ENCODE results near the gene FOXRED2. TPM values are rescaled to one million over a fixed set of nuclear protein-coding genes. Genes with fewer than 3 reads are reported as not detected.

The FOXRED2 gene
- total RNA-seq, 3 donors from 2014 or later (not counting 1 experiment from before 2014, with no cell fraction given) = 1.7 to 2.0 (median 1.9) TPM

- no peak overlapping the region for H3K4me3 Mint-ChIP-seq
- no peak overlapping the region for H3K4me3 ChIP-seq (ENCODE audit: low read length)
- H3K9me3 Mint-ChIP-seq = no peaks in the 10 kb centered on the region
- intact Hi-C loops (cut with micrococcal nuclease) = no loop called here
- no peak overlapping the region for H3K27ac ChIP-seq (ENCODE audit: low read length)
- peaks cover 11 to 15% of the 10 kb centered on the region in 2 donors for H3K27me3 Mint-ChIP-seq (ENCODE audit: low read depth in 2 of 2)
- no peaks in the 10 kb centered on the region for H3K9me3 ChIP-seq (ENCODE audit: control insufficient read depth, insufficient read depth, low read length)
- H3K4me1 Mint-ChIP-seq = peaks cover 0 to 5% of the 10 kb centered on the region in 2 donors
- DNase-seq (peak in 1 of 2 donors; percentile 21), ATAC-seq (no peak)
- TF ChIP-seq, protein P1, sequence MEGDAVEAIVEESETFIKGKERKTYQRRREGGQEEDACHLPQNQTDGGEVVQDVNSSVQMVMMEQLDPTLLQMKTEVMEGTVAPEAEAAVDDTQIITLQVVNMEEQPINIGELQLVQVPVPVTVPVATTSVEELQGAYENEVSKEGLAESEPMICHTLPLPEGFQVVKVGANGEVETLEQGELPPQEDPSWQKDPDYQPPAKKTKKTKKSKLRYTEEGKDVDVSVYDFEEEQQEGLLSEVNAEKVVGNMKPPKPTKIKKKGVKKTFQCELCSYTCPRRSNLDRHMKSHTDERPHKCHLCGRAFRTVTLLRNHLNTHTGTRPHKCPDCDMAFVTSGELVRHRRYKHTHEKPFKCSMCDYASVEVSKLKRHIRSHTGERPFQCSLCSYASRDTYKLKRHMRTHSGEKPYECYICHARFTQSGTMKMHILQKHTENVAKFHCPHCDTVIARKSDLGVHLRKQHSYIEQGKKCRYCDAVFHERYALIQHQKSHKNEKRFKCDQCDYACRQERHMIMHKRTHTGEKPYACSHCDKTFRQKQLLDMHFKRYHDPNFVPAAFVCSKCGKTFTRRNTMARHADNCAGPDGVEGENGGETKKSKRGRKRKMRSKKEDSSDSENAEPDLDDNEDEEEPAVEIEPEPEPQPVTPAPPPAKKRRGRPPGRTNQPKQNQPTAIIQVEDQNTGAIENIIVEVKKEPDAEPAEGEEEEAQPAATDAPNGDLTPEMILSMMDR (IDR thresholded peaks at IDR 0.05) = no peak
- WGBS (ENCODE audit: insufficient coverage) = 38% methylated on average over 8 of the region's 9 CpGs
- H3K4me1 ChIP-seq (ENCODE audit: control insufficient read depth, insufficient read depth, low read length) = no peaks in the 10 kb centered on the region
- no peaks in the 10 kb centered on the region for H3K36me3 Mint-ChIP-seq
- H3K27ac Mint-ChIP-seq = no peak overlapping the region
- H3K36me3 ChIP-seq (ENCODE audit: control insufficient read depth, insufficient read depth, low read length) = no peaks in the 10 kb centered on the region
- H3K27me3 ChIP-seq (ENCODE audit: control insufficient read depth, insufficient read depth, low read length) = no peaks in the 10 kb centered on the region
These were observed 35.1 kb upstream of the FOXRED2 start for GRCh38 chr22:36541831-36542411.

DNA sequence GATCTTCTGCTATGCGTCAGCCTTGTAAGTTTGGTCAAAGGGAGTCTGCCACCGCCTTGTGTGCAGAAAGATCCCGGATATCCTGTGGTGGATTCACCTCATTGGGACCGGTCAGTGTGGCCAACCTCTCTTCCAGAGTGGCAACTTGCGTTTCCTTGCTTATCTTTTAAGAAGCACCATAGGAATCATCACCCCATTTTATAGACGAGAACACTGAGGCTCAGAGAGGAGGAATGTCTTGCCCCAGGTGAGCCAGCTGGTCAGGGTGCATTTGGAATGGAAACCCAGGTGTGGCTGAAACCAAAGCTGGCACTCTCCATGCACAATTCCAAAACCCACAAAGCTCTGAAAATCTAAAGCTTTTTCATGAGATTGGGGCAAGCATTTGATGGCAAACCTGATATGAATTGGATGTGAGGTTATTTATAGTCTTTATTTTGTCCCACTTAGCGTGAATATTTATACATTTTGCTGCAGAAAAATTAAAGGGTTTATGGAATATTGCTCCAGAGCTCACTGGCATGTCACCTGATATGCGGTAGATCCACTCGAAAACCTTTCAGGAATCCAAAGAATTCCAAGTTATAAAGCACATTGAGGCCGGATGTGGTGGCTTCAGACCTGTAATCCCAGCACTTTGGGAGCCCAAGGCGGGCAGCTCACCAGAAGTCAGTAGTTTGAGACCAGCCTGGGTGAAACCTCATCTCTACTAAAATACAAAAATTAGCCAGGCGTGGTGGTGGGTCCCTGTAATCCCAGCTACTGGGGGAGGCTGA lies 34.2 kb upstream of the FOXRED2 start:
- no peaks in the 10 kb centered on the region for H3K9me3 ChIP-seq (ENCODE audit: control insufficient read depth, insufficient read depth, low read length)
- no peaks in the 10 kb centered on the region for H3K9me3 Mint-ChIP-seq
- no peaks in the 10 kb centered on the region for H3K4me1 ChIP-seq (ENCODE audit: control insufficient read depth, insufficient read depth, low read length)
- peaks cover 3 to 8% of the 10 kb centered on the region in 2 donors for H3K27me3 Mint-ChIP-seq (ENCODE audit: low read depth in 2 of 2)
- H3K27ac ChIP-seq (ENCODE audit: low read length) = no peak overlapping the region
- H3K36me3 ChIP-seq (ENCODE audit: control insufficient read depth, insufficient read depth, low read length) = no peaks in the 10 kb centered on the region
- no peak overlapping the region for H3K27ac Mint-ChIP-seq
- no peak overlapping the region for H3K4me3 Mint-ChIP-seq
- H3K4me3 ChIP-seq (ENCODE audit: low read length) = no peak overlapping the region
- peaks cover 0 to 2% of the 10 kb centered on the region in 2 donors for H3K4me1 Mint-ChIP-seq
- DNase-seq = no peak
- H3K36me3 Mint-ChIP-seq = no peaks in the 10 kb centered on the region
- 90% methylated on average over 12 of the region's 12 CpGs for WGBS (ENCODE audit: insufficient coverage)
- no peak for ATAC-seq
- no peaks in the 10 kb centered on the region for H3K27me3 ChIP-seq (ENCODE audit: control insufficient read depth, insufficient read depth, low read length)
- TF ChIP-seq, protein P1 (IDR thresholded peaks at IDR 0.05) = no peak
- intact Hi-C loops (cut with micrococcal nuclease) = no loop called here

DNA sequence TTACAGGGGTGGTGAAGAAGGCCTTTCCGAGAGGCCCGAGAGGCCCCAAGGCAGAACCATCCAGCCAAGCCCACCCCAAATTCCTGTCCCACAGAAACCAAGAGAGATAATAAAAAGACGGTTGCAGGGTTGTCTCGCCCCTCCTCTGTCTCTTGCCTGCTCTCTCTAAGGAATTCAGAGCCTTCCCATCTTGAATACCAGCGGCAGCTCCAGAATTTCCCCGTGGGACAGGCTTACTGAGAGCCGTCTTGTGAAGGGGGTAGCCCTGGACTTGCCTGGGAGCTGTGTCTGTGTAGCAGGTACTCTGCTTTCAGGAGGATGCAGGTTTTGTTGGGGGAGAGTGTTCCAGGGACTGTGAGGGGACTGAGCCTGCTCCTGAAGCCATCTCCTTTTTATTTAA lies 31.7 kb upstream of the FOXRED2 start:
- Histone ChIP-seq H3K36me3 (ENCODE audit: control insufficient read depth, insufficient read depth, low read length) (no peaks in the 10 kb centered on the region), H3K4me3 (ENCODE audit: low read length) (no peak overlapping the region), H3K27ac (ENCODE audit: low read length) (no peak overlapping the region), H3K4me1 (ENCODE audit: control insufficient read depth, insufficient read depth, low read length) (no peaks in the 10 kb centered on the region), H3K27me3 (ENCODE audit: control insufficient read depth, insufficient read depth, low read length) (no peaks in the 10 kb centered on the region), H3K9me3 (ENCODE audit: control insufficient read depth, insufficient read depth, low read length) (no peaks in the 10 kb centered on the region)
- TF ChIP-seq, protein P1 (IDR thresholded peaks at IDR 0.05) = no peak
- Mint-ChIP-seq H3K4me3 (no peak overlapping the region), H3K27me3 (ENCODE audit: low read depth in 2 of 2) (peaks cover 0 to 6% of the 10 kb centered on the region in 2 donors), H3K9me3 (no peaks in the 10 kb centered on the region), H3K36me3 (no peaks in the 10 kb centered on the region), H3K4me1 (no peaks in the 10 kb centered on the region), H3K27ac (no peak overlapping the region)
- DNase-seq (no peak), ATAC-seq (no peak)
- intact Hi-C loops (cut with micrococcal nuclease) = no loop called here
- 69% methylated on average over 7 of the region's 7 CpGs for whole genome bisulfite sequencing (ENCODE audit: insufficient coverage)
